NCI-H1105 (cell line): ENCODE data around the gene CUL4B.
A peak's percentile ranks its signal among the peaks of the same experiment; 100 is the strongest.
"Not testable (repeated sequence)": the region's sequence is repeated elsewhere in the genome, so short reads cannot be mapped to it uniquely, and the experiment has no call there.

Source experiments
- DNase-seq: peaks from one replicate; lab custom pipeline; 2025; lab: John Stamatoyannopoulos, UW

The CUL4B gene

DNA sequence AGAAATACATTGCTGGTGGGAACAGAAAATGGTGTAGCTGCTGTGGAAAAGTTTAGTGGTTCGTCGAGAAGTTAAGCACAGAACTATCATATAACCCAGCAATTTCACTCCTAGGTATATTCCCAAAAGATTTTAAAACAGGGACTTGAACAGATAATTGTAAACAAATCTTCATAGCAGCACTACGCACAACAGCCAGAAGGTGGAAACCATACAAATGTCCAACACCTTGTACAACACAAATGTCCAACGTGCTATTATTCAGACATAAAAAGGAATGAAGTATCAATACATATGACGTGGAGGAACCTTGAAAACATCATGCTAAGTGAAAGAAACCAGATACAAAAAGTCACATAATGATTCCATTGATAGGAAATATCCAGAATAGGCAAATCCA lies 37.9 kb downstream of the CUL4B start:
- no peak for DNase-seq

DNA sequence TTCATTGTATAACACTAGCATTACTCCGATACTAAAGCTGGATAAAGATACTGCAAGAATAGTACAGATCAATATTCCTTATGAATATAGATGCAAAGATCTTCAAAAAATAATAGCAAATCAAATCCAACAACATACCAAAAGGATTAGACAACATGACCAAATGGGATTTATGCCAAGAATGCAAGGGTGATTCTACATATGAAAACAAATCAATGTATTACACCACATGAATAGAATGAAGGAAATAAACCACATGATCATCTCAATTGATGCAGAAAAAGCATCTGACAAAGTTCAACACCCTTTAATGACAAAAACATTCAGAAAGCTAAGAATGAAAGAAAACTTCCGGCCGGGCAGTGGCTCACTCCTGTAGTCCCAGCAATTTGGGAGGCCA lies 42.8 kb downstream of the CUL4B start:
- DNase-seq, result no peak

DNA sequence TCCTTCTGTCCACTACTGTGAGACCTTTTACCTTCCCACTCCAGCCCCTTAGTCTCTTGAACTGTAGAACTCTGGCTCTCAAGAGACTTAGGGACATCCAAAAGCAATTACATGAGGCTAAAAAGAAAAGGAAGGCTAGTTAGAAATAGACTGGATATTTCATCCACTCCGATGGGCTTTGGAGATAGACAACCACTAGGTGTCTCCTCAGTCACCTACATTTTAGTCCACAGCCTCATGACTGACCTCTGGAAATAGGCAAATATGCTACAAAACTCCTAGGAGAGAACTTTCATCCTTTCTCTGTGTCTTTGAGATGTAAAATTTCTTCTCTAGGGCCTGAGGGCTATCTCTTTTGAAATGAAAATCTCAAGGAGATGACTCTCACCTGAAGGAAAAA lies 46.5 kb downstream of the CUL4B start:
- DNase-seq, result no peak

- no peak for DNase-seq
Measured at GRCh38 chrX:120512627-120513026, 48.1 kb downstream of the CUL4B start.

GRCh38 chrX:120512222-120512621 lies 48.5 kb downstream of the CUL4B start:
- DNase-seq, result no peak

DNA sequence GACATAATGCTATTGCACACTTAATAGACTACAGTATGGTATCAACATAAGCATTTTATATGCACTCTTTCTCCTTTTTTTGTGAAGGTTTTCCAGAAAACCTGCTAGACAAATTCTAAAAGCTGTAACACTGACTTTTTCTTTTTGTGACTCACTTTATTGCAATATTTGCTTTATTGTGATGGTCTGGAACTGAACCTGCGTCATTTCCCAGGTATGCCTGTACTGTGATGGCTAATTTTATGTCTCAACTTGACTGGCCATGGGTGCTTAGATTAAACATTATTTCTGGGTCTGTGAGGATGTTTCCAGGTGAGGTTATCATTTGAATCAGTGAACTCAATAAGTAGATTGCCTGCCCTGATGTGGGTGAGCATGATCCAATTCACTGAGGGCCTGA lies 56.2 kb downstream of the CUL4B start:
- DNase-seq, result no peak

GRCh38 chrX:120499301-120500072 lies 61.3 kb downstream of the CUL4B start:
- no peak for DNase-seq

DNA sequence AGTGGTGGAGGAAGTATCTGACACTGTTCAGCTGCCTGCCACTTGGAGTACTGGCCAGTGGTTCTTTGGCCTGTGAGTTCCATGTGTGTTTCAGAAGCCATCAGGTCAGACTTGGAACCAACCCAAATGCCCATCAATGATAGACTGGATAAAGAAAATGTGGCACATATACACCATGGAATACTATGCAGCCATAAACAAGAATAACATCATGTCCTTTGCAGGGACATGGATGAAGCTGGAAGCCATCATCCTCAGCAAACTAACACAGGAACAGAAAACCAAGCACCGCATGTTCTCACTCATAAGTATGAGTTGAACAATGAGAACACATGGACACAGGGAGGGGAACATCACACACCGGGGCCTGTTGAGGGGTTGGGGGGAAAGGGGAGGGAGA lies 70.6 kb downstream of the CUL4B start:
- not testable (repeated sequence) for DNase-seq

GRCh38 chrX:120486786-120487185 lies 74.0 kb downstream of the CUL4B start:
- no peak for DNase-seq

GRCh38 chrX:120485638-120486520 lies 74.9 kb downstream of the CUL4B start:
- peak; percentile 77 for DNase-seq

GRCh38 chrX:120485315-120485637 lies 75.5 kb downstream of the CUL4B start:
- DNase-seq, result no peak

DNA sequence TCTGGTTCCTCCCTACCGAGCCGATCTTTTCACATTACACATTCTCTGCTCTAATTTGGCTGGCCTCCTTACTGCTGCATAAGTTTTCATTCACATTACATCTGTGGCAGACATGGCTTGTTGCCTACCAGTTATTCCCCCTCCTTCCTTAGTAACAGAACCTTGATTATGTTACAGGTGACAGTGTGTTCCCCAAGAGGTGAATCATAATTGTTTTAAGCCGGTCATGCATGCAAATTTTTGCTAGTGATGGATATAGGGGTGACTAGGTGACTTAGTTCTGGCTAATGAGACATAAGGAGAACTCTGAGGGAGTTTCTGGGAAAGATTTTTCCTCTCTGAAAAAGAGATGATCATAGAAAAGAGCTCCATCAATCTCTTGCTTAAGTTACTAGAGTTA lies 83.3 kb downstream of the CUL4B start:
- DNase-seq, result no peak

DNA sequence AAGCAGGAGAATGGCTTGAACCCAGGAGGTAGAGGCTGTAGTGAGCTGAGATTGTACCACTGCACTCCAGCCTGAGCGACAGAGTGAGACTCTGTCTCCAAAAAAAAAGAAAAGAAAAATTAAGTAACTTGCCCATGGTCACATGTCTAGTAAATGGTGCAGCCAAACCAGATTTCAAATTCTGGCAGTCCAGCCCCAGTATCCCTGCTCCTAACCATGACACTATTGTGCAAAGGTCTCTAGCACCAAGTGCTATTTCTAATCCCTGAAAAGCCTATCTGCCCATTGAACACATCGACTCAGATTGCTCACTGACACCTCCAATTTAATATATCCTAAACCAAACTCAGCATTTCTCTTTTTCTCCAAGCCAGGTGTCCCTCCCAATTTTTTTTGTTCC lies 84.0 kb downstream of the CUL4B start:
- no peak for DNase-seq

DNA sequence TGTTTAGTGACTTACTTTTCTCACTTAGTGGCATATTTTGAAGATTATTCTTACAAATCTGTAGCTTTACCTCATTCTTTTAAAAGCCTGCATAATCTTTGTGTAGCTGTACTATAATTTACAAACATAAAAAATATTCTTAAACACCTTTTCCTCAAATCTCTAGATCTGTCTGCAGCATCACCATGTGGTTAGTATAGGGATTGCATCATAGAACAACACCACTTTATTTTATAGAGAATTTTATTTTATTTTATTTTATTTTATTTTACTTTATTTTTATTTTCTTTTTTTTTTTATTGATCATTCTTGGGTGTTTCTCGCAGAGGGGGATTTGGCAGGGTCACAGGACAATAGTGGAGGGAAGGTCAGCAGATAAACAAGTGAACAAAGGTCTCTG lies 85.3 kb downstream of the CUL4B start:
- not testable (repeated sequence) for DNase-seq
